ENCODE data around the gene NEK9.

NEK9 gene

GRCh38 chr14:75041613-75042012 lies 85.2 kb downstream of the NEK9 start:
- no peak overlapping the region for H3K4me3 ChIP-seq (replicated peaks; ENCODE audit: low read depth, low read length)
- DNase-seq (ENCODE audit: extremely low read depth, low read depth) = no peak
- no peak for TF ChIP-seq CTCF (IDR thresholded peaks at IDR 0.05; ENCODE audit: low read depth, low read length, missing control alignments)

- DNase-seq (ENCODE audit: extremely low read depth, low read depth) = no peak
- TF ChIP-seq CTCF (IDR thresholded peaks at IDR 0.05; ENCODE audit: low read depth, low read length, missing control alignments) = no peak
- H3K4me3 ChIP-seq (replicated peaks; ENCODE audit: low read depth, low read length) = no peak overlapping the region
Measured at GRCh38 chr14:75040959-75041358, 85.9 kb downstream of the NEK9 start.

GRCh38 chr14:75040507-75040906 lies 86.3 kb downstream of the NEK9 start:
- H3K4me3 ChIP-seq (replicated peaks; ENCODE audit: low read depth, low read length) = no peak overlapping the region
- DNase-seq (ENCODE audit: extremely low read depth, low read depth) = no peak
- no peak for TF ChIP-seq CTCF (IDR thresholded peaks at IDR 0.05; ENCODE audit: low read depth, low read length, missing control alignments)

- H3K4me3 ChIP-seq (replicated peaks; ENCODE audit: low read depth, low read length) = no peak overlapping the region
- DNase-seq (ENCODE audit: extremely low read depth, low read depth) = no peak
- TF ChIP-seq CTCF (IDR thresholded peaks at IDR 0.05; ENCODE audit: low read depth, low read length, missing control alignments) = no peak
Measured at GRCh38 chr14:75032939-75033338, 93.9 kb downstream of the NEK9 start.

- no peak for TF ChIP-seq CTCF (IDR thresholded peaks at IDR 0.05; ENCODE audit: low read depth, low read length, missing control alignments)
- H3K4me3 ChIP-seq (replicated peaks; ENCODE audit: low read depth, low read length) = no peak overlapping the region
- DNase-seq (ENCODE audit: extremely low read depth, low read depth) = no peak
Measured at GRCh38 chr14:75030147-75030546, 96.7 kb downstream of the NEK9 start.

All from HFF-Myc (cell line).